ENCODE results near the gene PNPLA8.

Gene PNPLA8

GRCh38 chr7:108440613-108441012 is 85.3 kb downstream of the PNPLA8 start:
- no peak for DNase-seq

- DNase-seq = no peak
Measured at GRCh38 chr7:108436906-108437305, 89.0 kb downstream of the PNPLA8 start.

- DNase-seq = no peak
Measured at GRCh38 chr7:108434010-108434409, 91.9 kb downstream of the PNPLA8 start.

- no peak for DNase-seq
Measured at GRCh38 chr7:108431099-108431498, 94.8 kb downstream of the PNPLA8 start.

- DNase-seq = no peak
Measured at GRCh38 chr7:108430664-108431063, 95.3 kb downstream of the PNPLA8 start.

- no peak for DNase-seq
Measured at GRCh38 chr7:108427766-108428165, 98.2 kb downstream of the PNPLA8 start.

GRCh38 chr7:108425714-108426275 is 100.1 kb downstream of the PNPLA8 start:
- no peak for DNase-seq

GRCh38 chr7:108424013-108424412 is 101.9 kb downstream of the PNPLA8 start:
- no peak for DNase-seq

GRCh38 chr7:108423089-108423989 is 102.6 kb downstream of the PNPLA8 start:
- DNase-seq = no peak

GRCh38 chr7:108421720-108422331 is 104.1 kb downstream of the PNPLA8 start:
- no peak for DNase-seq

Measured in activated CD4-positive, alpha-beta T cell treated with anti-CD3 and anti-CD28 coated beads, Interleukin-2, amount 50 U/mL, for 16 hours (primary cell).